HepG2 (cell line): ENCODE results near the gene NPPA. TPM values are rescaled to one million over a fixed set of nuclear protein-coding genes. Genes with fewer than 3 reads are reported as not detected.
A peak's percentile ranks its signal among the peaks of the same experiment; 100 is the strongest.

Source experiments
- ATAC-seq: fragments of 200-7000 bp; cut with Tn5 transposase; 3 replicates; pipeline ENCODE4 v1.9.1; 2020; ENCODE audit warnings: mild to moderate bottlenecking, moderate library complexity
- BruUV-seq: library from RNA; stranded (reverse); fragments of 400-500 nt; replicated peaks from 2 replicates; lab custom pipeline; 2021; lab: Mats Ljungman, UMichigan
- CTCF ChIA-PET: fragments of 300-600 bp; formaldehyde crosslinking; extraction: SDS; loops from one replicate; lab custom pipeline; 2021; ENCODE audit warnings: low total read pairs, inconsistent platforms, low intra/inter-chr PET ratio; lab: Yijun Ruan, JAX
- POLR2A ChIA-PET: fragments of 350-600 bp; sonication (Branson Sonifier 250); formaldehyde crosslinking; loops from one replicate; lab custom pipeline; 2020; ENCODE audit warnings: antibody characterized with exemption, inconsistent platforms; lab: Yijun Ruan, JAX
- DNase-seq: peaks from one replicate; pipeline ENCODE4 v3.0.0-alpha.2; 2015; ENCODE audit warnings: low spot score
- FAIRE-seq: peaks from 3 replicates; lab custom pipeline; 2011; peaks lifted over from hg19 to GRCh38; lab: Jason Lieb, UNC
- H2AFZ ChIP-seq: one replicate; pipeline ENCODE4 v1.6.1; 2011; ENCODE audit warnings: low read length, inconsistent platforms
- H3K27ac ChIP-seq: fragments of 300-600 bp; 3 replicates; pipeline ENCODE4 v1.8.0; 2011; ENCODE audit warnings: mixed run types, mild to moderate bottlenecking, mixed read lengths, low read length, inconsistent platforms; ENCODE audit not compliant: insufficient read depth; ENCODE audit errors: extremely low read length
- H3K27me3 ChIP-seq, 2 experiments: fragments of 200-600 bp in 1 of 2; 2 replicates in 1 of 2; 3 replicates in 1 of 2; pipeline versions ENCODE4 v1.6.0 to v1.8.0; 2011; ENCODE audit warnings: low read length in 2 of 2, mild to moderate bottlenecking in 2 of 2, moderate library complexity in 2 of 2, inconsistent platforms in 1 of 2; ENCODE audit not compliant: insufficient read depth in 2 of 2, control insufficient read depth in 1 of 2
- H3K36me3 ChIP-seq, 2 experiments: fragments of 200-600 bp in 1 of 2; replicated peaks in 1 of 2; 2 replicates in 1 of 2; 3 replicates in 1 of 2; pipeline versions ENCODE4 v1.5.1 to v1.8.0; 2011; ENCODE audit warnings: low read length in 2 of 2, inconsistent platforms in 1 of 2; ENCODE audit not compliant: insufficient read depth in 2 of 2, control insufficient read depth in 1 of 2
- H3K4me1 ChIP-seq: 2 replicates; pipeline ENCODE4 v1.5.1; 2012; ENCODE audit warnings: low read length, inconsistent platforms; ENCODE audit not compliant: insufficient read depth
- H3K4me2 ChIP-seq: 2 replicates; pipeline ENCODE4 v1.6.0; 2011; ENCODE audit warnings: low read depth, low read length, inconsistent platforms
- H3K4me3 ChIP-seq, 3 experiments: fragments of 200-600 bp in 1 of 3; sonication (generic), shearing (Covaris generic) in 1 of 3; replicated peaks in 1 of 3; 2 replicates each; pipeline ENCODE4 v1.5.1; 2011 to 2016; ENCODE audit warnings: low read length in 3 of 3, inconsistent platforms in 2 of 3, low read depth in 2 of 3, mild to moderate bottlenecking in 2 of 3, control low read depth in 1 of 3, mixed read lengths in 1 of 3; ENCODE audit not compliant: insufficient read depth in 1 of 3
- H3K79me2 ChIP-seq: one replicate; pipeline ENCODE4 v1.6.1; 2011; ENCODE audit warnings: low read length, inconsistent platforms; ENCODE audit not compliant: insufficient read depth
- H3K9ac ChIP-seq: 2 replicates; pipeline ENCODE4 v1.6.0; 2011; ENCODE audit warnings: mild to moderate bottlenecking, low read depth, low read length, inconsistent platforms; ENCODE audit not compliant: insufficient read depth
- H3K9me3 ChIP-seq: 2 replicates; pipeline ENCODE4 v1.5.1; 2012; ENCODE audit warnings: mild to moderate bottlenecking, low read length
- H4K20me1 ChIP-seq: 2 replicates; pipeline ENCODE4 v1.6.0; 2011; ENCODE audit warnings: inconsistent platforms, mild to moderate bottlenecking, low read length, moderate library complexity; ENCODE audit not compliant: insufficient read depth
- FOXC1 ChIP-seq: sonication (generic); formaldehyde crosslinking; IDR thresholded peaks from 2 replicates; pipeline ENCODE4 v1.8.0; 2022; ENCODE audit warnings: mild to moderate bottlenecking, missing genetic modification reagents, borderline replicate concordance
- GATAD2A ChIP-seq: IDR thresholded peaks from 2 replicates; pipeline ENCODE4 v1.6.1; 2016
- IRF1 ChIP-seq: sonication (generic); formaldehyde crosslinking; IDR thresholded peaks from 2 replicates; pipeline ENCODE4 v1.4.0; 2020; ENCODE audit warnings: low read depth, mild to moderate bottlenecking, missing genetic modification reagents
- KDM4B ChIP-seq: sonication (generic); formaldehyde crosslinking; IDR thresholded peaks from 2 replicates; pipeline ENCODE4 v1.4.0; 2020; ENCODE audit warnings: missing genetic modification reagents
- MTA1 ChIP-seq: sonication (generic); formaldehyde crosslinking; IDR thresholded peaks from 2 replicates; pipeline ENCODE4 v1.4.0; 2020; ENCODE audit warnings: missing genetic modification reagents, mild to moderate bottlenecking, borderline replicate concordance
- NFYB ChIP-seq: sonication (generic); formaldehyde crosslinking; IDR thresholded peaks from 2 replicates; pipeline ENCODE4 v1.4.0; 2020; ENCODE audit warnings: missing genetic modification reagents
- RXRB ChIP-seq: IDR thresholded peaks from 2 replicates; pipeline ENCODE4 v1.6.1; 2016; ENCODE audit warnings: borderline replicate concordance, missing genetic modification reagents, missing compliant biosample characterization
- SPEN ChIP-seq: sonication (generic); formaldehyde crosslinking; IDR thresholded peaks from 2 replicates; pipeline ENCODE4 v1.5.1; 2020; ENCODE audit warnings: low read depth, mild to moderate bottlenecking, missing genetic modification reagents
- TBL1XR1 ChIP-seq: fragments of 150-350 bp; IDR thresholded peaks from 2 replicates; pipeline ENCODE4 v1.6.1; 2014; ENCODE audit warnings: borderline replicate concordance, low read length; ENCODE audit not compliant: partially characterized antibody
- ZNF280D ChIP-seq: sonication (generic); formaldehyde crosslinking; IDR thresholded peaks from 2 replicates; pipeline ENCODE4 v1.5.1; 2020; ENCODE audit warnings: mild to moderate bottlenecking, missing genetic modification reagents
- ZNF343 ChIP-seq: sonication (generic); formaldehyde crosslinking; IDR thresholded peaks from 2 replicates; pipeline ENCODE4 v1.4.0; 2020; ENCODE audit warnings: mild to moderate bottlenecking, missing genetic modification reagents
- ZNF597 ChIP-seq: sonication (generic); formaldehyde crosslinking; IDR thresholded peaks from 2 replicates; pipeline ENCODE4 v1.5.0; 2020; ENCODE audit warnings: missing genetic modification reagents
- ZNF639 ChIP-seq: conservative IDR thresholded peaks from 2 replicates; pipeline ENCODE4 v1.6.1; 2018; ENCODE audit warnings: missing genetic modification reagents
- ZNF674 ChIP-seq: sonication (generic); formaldehyde crosslinking; IDR thresholded peaks from 2 replicates; pipeline ENCODE4 v1.5.0; 2020; ENCODE audit warnings: low read depth, mild to moderate bottlenecking, missing genetic modification reagents
- WGBS: methylation state at CpG from one replicate; pipeline ENCODE4 v1.1.6; 2017; ENCODE audit warnings: low lambda C conversion rate; 5-methylcytosine and 5-hydroxymethylcytosine counted together
- in situ Hi-C: cut with HindIII; loops from 2 replicates; pipeline ENCODE4 v1.10.0; 2017; ENCODE audit warnings: low pct_unique_long_range_greater_than_20kb; ENCODE audit not compliant: extremely low pct_ligation_motif_present
- intact Hi-C: fragments of 100-400 bp; cut with micrococcal nuclease; formaldehyde crosslinking; loops from one replicate; pipeline ENCODE4 v1.10.0; 2022; ENCODE audit not compliant: unreplicated experiment
- polyA plus RNA-seq, 8 experiments: library from polyadenylated mRNA; depleted of rRNA in 3 of 8; stranded (reverse) in 7 of 8; unstranded in 1 of 8; fragments of >200 nt; fragmentation: Illumina TruSeq in 4 of 8; extraction: Trizol in 4 of 8; gene quantifications; 2 replicates each; pipeline versions ENCODE4 v1.2.1 to v1.2.3, GENCODE V29; 2011 to 2016; ENCODE audit warnings: low read depth in 4 of 8, missing spikeins in 1 of 8, mixed read lengths in 1 of 8; ENCODE audit not compliant: insufficient read depth in 1 of 8
- total RNA-seq, 5 experiments: library from RNA; depleted of rRNA; stranded (reverse); fragments of >200 nt; fragmentation: Illumina TruSeq; extraction: Trizol; gene quantifications; 2 replicates each; pipeline ENCODE4 v1.2.3, GENCODE V29; 2016; ENCODE audit warnings: low read depth in 1 of 5

The NPPA gene
- total and polyA plus RNA-seq, 2 of the 13 experiments (the other 11 are each of a cell fraction or from before 2014, with no cell fraction given), result not detected

GRCh38 chr1:11804666-11805421, 42.7 kb downstream of the NPPA start:
- Histone ChIP-seq H3K4me3 (peak overlapping the region; percentile 63 to 88 (median 86)), H3K4me2 (peak overlapping the region; percentile 97), H3K4me1 (peaks cover 62% of the 10 kb centered on the region), H3K27me3 (no peaks in the 10 kb centered on the region; a peak in 1 of 5 replicates), H3K79me2 (peaks cover 41% of the 10 kb centered on the region), H3K36me3 (peaks cover 4 to 32% of the 10 kb centered on the region in 2 experiments), H3K9me3 (no peaks in the 10 kb centered on the region), H4K20me1 (peaks cover 8% of the 10 kb centered on the region; the same call in 1 of the 2 replicates), H3K27ac (peak overlapping the region; percentile 94), H2AFZ (no peak overlapping the region), H3K9ac (peak overlapping the region; percentile 93)
- WGBS, result 0% methylated on average over 11 of the region's 17 CpGs
- ChIA-PET POLR2A (interaction anchor here (0.8 to 3.2 kb wide), 6 partner anchors 9 to 151 kb away, joined by 3 to 29 read pairs (median 4); partner anchors contain the start of gene FBXO2), CTCF (no interaction called here)
- peak; percentile 26 for FAIRE-seq
- intact Hi-C loops, result loop anchor here (5.0 kb wide), 1 partner anchor 153 kb away; the partner anchor contains the start of genes FBXO2 and FBXO44
- in situ Hi-C loops, result no loop called here
- DNase-seq, result no peak
- ATAC-seq, result no peak
- no TSS peak for BruUV-seq
- TF ChIP-seq IRF1 (CRISPR knock-in tag) (no peak), ZNF639 (CRISPR knock-in tag) (no peak), SPEN (CRISPR knock-in tag) (0 out of 2 replicates have a peak, but pooled peaks have one; percentile 10), KDM4B (CRISPR knock-in tag) (no peak), MTA1 (no peak), RXRB (CRISPR knock-in tag) (no peak), ZNF280D (CRISPR knock-in tag) (0 out of 2 replicates have a peak, but pooled peaks have one; percentile 2), GATAD2A (CRISPR knock-in tag) (peak; percentile 1; the same call in 1 of the 2 replicates), ZNF674 (CRISPR knock-in tag) (no peak), TBL1XR1 (peak; percentile 6), ZNF343 (CRISPR knock-in tag) (0 out of 2 replicates have a peak, but pooled peaks have one; percentile 19), NFYB (CRISPR knock-in tag) (no peak), ZNF597 (CRISPR knock-in tag) (no peak), FOXC1 (CRISPR knock-in tag) (no peak)
